ENCODE data around the gene SNX19. TPM values are rescaled to one million over a fixed set of nuclear protein-coding genes. Genes with fewer than 3 reads are reported as not detected.

The SNX19 gene
- total RNA-seq, 1 donor from 2014 or later = 60.4 TPM

DNA sequence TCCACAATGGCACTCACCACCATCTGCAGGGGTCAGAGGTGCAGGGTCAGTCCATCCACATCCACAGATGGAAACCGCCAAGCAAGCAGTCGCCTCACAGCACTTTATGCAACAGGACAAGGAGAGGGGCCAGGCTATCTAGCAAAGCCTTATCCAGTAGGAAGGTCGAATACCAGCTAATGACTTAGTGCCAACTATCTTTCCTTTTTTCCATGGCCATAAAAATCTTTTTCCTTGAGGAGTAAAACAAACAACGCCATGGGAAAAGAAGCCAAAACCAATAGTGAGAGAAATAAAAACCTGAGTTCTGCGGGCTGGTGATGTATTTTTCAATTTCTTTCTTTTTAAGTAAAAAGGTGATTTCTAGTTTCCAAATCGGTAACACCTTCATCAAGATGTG is 8.2 kb downstream of the SNX19 start:
- CTCF ChIA-PET = no interaction called here
- POLR2A ChIA-PET = no interaction called here
- Mint-ChIP-seq H3K27ac (no peak overlapping the region), H3K27me3 (no peaks in the 10 kb centered on the region), H3K9me3 (no peaks in the 10 kb centered on the region), H3K36me3 (ENCODE audit: low read depth) (peaks cover 91% of the 10 kb centered on the region), H3K4me1 (peaks cover 10% of the 10 kb centered on the region), H3K4me3 (no peak overlapping the region)
- intact Hi-C loops (cut with micrococcal nuclease) = no loop called here
- no peak for DNase-seq
- ATAC-seq (ENCODE audit: low read depth) = no peak
- TF ChIP-seq, protein P1, sequence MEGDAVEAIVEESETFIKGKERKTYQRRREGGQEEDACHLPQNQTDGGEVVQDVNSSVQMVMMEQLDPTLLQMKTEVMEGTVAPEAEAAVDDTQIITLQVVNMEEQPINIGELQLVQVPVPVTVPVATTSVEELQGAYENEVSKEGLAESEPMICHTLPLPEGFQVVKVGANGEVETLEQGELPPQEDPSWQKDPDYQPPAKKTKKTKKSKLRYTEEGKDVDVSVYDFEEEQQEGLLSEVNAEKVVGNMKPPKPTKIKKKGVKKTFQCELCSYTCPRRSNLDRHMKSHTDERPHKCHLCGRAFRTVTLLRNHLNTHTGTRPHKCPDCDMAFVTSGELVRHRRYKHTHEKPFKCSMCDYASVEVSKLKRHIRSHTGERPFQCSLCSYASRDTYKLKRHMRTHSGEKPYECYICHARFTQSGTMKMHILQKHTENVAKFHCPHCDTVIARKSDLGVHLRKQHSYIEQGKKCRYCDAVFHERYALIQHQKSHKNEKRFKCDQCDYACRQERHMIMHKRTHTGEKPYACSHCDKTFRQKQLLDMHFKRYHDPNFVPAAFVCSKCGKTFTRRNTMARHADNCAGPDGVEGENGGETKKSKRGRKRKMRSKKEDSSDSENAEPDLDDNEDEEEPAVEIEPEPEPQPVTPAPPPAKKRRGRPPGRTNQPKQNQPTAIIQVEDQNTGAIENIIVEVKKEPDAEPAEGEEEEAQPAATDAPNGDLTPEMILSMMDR (IDR thresholded peaks at IDR 0.05) = no peak

DNA sequence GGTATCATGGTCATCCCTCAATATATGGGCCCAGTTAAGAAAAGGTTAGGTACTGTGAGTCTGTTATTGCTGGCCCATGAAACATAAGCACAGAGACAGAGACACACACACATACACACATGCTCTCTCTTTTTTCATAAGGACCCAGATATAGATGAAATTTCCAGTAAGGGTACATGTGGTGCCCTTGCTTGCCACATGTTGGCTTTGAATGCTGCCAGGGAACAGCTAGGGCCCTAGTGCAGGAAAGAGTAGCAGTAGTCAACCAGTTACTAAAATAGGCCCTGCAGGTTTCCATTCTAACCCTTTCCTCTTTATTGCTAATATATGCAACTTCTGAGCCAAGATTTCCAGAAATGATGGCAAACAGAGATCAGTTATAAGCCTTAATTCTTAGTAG is 9.1 kb downstream of the SNX19 start:
- Mint-ChIP-seq H3K4me3 (no peak overlapping the region), H3K36me3 (ENCODE audit: low read depth) (peaks cover 93% of the 10 kb centered on the region), H3K9me3 (no peaks in the 10 kb centered on the region), H3K4me1 (peaks cover 4% of the 10 kb centered on the region), H3K27ac (no peak overlapping the region), H3K27me3 (no peaks in the 10 kb centered on the region)
- TF ChIP-seq, protein P1 (IDR thresholded peaks at IDR 0.05) = no peak
- ATAC-seq (ENCODE audit: low read depth) (no peak), DNase-seq (no peak)
- CTCF ChIA-PET = interaction anchor here (1.6 kb wide), 1 partner anchor 9 kb away, joined by 5 read pairs; the partner anchor contains the start of gene SNX19
- intact Hi-C loops (cut with micrococcal nuclease) = no loop called here
- POLR2A ChIA-PET = no interaction called here

- H3K27me3 Mint-ChIP-seq = no peaks in the 10 kb centered on the region
- H3K4me1 Mint-ChIP-seq = peaks cover 4% of the 10 kb centered on the region
- CTCF ChIA-PET = interaction anchor here (1.6 kb wide), 1 partner anchor 10 kb away, joined by 5 read pairs; the partner anchor contains the start of gene SNX19
- no peak overlapping the region for H3K27ac Mint-ChIP-seq
- DNase-seq (no peak), ATAC-seq (ENCODE audit: low read depth) (no peak)
- peaks cover 93% of the 10 kb centered on the region for H3K36me3 Mint-ChIP-seq (ENCODE audit: low read depth)
- intact Hi-C loops (cut with micrococcal nuclease) = no loop called here
- no peaks in the 10 kb centered on the region for H3K9me3 Mint-ChIP-seq
- H3K4me3 Mint-ChIP-seq = no peak overlapping the region
- TF ChIP-seq, protein P1 (IDR thresholded peaks at IDR 0.05) = no peak
- POLR2A ChIA-PET = no interaction called here
These were observed 9.7 kb downstream of the SNX19 start for GRCh38 chr11:130906616-130907015.

DNA sequence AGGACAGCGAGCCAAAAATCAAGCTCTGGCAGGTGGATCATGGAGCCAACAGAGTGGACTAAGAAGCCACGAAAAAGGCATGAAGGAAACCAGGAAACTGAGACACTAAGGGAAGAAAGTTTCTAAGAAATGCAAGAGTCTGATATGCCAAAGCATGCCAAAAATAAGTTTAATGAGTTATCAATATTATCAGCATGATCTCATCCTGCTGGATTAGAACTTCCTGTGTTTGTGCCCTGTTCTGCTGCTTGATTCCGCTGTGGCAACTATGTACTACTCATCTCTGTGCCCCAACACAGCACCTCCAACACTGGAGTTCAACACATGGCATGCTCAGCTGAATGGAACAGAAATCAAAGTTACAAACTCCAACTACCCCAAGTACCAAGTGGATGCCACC is 10.8 kb downstream of the SNX19 start:
- CTCF ChIA-PET = interaction anchor here (1.2 kb wide), 1 partner anchor 9 kb away, joined by 3 read pairs; no protein-coding TSS in a partner anchor
- no peaks in the 10 kb centered on the region for H3K27me3 Mint-ChIP-seq
- no peak overlapping the region for H3K4me3 Mint-ChIP-seq
- POLR2A ChIA-PET = interaction anchor here (1.1 kb wide), 1 partner anchor 11 kb away, joined by 3 read pairs; the partner anchor contains the start of gene SNX19
- intact Hi-C loops (cut with micrococcal nuclease) = no loop called here
- no peak overlapping the region for H3K27ac Mint-ChIP-seq
- H3K4me1 Mint-ChIP-seq = peaks cover 4% of the 10 kb centered on the region
- TF ChIP-seq, protein P1 (IDR thresholded peaks at IDR 0.05) = no peak
- H3K36me3 Mint-ChIP-seq (ENCODE audit: low read depth) = peaks cover 95% of the 10 kb centered on the region
- H3K9me3 Mint-ChIP-seq = no peaks in the 10 kb centered on the region
- DNase-seq = no peak
- no peak for ATAC-seq (ENCODE audit: low read depth)

GRCh38 chr11:130904380-130904779 is 11.9 kb downstream of the SNX19 start:
- intact Hi-C loops (cut with micrococcal nuclease) = no loop called here
- no peaks in the 10 kb centered on the region for H3K27me3 Mint-ChIP-seq
- H3K27ac Mint-ChIP-seq = no peak overlapping the region
- H3K4me1 Mint-ChIP-seq = peaks cover 3% of the 10 kb centered on the region
- no peak overlapping the region for H3K4me3 Mint-ChIP-seq
- H3K36me3 Mint-ChIP-seq (ENCODE audit: low read depth) = peaks cover 95% of the 10 kb centered on the region
- ChIA-PET CTCF (interaction anchor here (0.7 to 1.5 kb wide), 2 partner anchors 9 to 462 kb away, joined by 3 to 8 read pairs; no protein-coding TSS in a partner anchor), POLR2A (interaction anchor here (1.1 kb wide), 1 partner anchor 12 kb away, joined by 3 read pairs; the partner anchor contains the start of gene SNX19)
- no peaks in the 10 kb centered on the region for H3K9me3 Mint-ChIP-seq
- TF ChIP-seq, protein P1 (IDR thresholded peaks at IDR 0.05) = no peak
- DNase-seq = no peak
- no peak for ATAC-seq (ENCODE audit: low read depth)
